GM12872 (cell line): ENCODE results near the gene LMBR1.
A peak's percentile ranks its signal among the peaks of the same experiment; 100 is the strongest.

Experiments used
- TF ChIP-seq, protein P1 (sequence below): IDR thresholded peaks from 3 replicates; pipeline ENCODE4 v1.5.1; 2011; ENCODE audit warnings: low read depth, mild to moderate bottlenecking, low read length, moderate library complexity; ENCODE audit not compliant: insufficient read depth

The LMBR1 gene

DNA sequence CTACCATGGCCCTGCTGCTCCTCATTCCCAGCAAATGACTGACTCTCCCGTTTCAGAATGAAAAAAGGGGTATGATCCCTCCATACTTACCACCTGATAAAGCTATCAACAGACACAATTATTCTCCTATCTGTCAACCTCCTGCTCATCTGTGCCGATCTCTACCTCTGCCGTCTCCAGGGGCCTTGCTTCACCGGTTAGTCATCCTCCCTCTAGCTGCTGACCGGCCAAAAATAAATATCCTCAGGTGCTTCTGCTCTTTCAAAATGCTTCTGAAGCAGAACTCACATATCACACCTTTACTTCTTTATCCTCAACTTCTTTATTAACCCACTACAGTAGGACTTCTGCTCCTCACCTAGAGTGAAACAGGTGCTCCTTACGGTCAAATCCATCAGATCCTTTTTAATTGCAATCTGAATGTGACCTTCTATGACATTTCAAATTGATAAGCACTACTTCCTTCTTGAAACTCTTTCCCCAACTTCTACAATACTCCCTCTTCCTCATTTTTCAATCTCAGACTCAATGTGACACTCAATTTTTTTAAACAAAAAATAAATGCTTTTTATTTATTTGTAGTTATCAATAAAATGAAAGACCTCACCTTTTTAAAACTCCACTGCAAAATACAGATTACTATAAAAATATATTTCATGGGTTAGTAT lies 63.2 kb downstream of the LMBR1 start:
- TF ChIP-seq, protein P1, sequence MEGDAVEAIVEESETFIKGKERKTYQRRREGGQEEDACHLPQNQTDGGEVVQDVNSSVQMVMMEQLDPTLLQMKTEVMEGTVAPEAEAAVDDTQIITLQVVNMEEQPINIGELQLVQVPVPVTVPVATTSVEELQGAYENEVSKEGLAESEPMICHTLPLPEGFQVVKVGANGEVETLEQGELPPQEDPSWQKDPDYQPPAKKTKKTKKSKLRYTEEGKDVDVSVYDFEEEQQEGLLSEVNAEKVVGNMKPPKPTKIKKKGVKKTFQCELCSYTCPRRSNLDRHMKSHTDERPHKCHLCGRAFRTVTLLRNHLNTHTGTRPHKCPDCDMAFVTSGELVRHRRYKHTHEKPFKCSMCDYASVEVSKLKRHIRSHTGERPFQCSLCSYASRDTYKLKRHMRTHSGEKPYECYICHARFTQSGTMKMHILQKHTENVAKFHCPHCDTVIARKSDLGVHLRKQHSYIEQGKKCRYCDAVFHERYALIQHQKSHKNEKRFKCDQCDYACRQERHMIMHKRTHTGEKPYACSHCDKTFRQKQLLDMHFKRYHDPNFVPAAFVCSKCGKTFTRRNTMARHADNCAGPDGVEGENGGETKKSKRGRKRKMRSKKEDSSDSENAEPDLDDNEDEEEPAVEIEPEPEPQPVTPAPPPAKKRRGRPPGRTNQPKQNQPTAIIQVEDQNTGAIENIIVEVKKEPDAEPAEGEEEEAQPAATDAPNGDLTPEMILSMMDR = no peak

DNA sequence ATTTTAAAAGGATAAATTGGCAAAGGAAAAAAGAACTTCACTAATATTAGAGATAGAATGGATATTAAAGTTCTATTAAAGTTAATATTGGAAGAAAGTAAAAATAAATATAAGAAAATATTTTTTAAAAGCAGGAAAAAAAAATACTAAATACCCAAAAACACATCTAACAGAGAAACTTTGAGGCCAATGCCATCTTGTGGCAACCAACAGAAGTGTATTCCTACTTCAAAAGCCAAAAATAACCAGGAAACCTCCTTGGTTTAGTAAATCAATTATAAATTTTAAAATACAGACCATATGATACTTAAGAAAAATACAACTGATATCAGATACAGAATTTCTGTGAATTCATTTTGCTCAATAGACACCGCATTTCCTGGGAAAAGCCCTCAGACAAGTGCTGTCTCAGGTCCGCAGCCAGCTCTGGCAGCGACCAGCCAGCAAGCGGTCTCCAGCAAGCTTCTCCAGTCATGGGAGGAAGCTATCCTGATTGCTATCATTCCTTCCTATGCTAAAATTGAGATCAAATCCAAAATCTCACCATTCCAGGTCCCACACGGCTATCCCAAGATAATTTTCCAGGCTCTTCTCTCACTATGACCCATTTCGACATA lies 65.3 kb downstream of the LMBR1 start:
- TF ChIP-seq, protein P1 = peak; percentile 38; the same call in 2 of the 3 replicates

DNA sequence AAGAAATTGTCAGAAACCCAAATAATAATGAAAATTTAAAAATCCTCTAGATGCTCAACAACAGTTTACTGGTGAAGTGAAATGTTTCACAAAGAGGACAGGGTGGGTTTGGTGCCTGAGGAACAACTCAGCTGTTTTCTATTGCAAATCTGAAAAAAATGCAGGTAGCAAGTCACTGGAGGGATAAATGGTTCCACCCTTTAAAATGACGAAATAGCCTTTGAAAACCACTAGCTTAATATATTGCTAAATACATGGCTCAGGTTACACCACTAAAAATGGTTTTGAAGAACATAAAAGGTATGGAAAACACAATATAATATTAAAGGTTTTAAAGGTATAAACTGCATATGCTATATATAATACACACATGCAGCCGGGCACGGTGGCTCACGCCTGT lies 69.5 kb downstream of the LMBR1 start:
- TF ChIP-seq, protein P1 = no peak

DNA sequence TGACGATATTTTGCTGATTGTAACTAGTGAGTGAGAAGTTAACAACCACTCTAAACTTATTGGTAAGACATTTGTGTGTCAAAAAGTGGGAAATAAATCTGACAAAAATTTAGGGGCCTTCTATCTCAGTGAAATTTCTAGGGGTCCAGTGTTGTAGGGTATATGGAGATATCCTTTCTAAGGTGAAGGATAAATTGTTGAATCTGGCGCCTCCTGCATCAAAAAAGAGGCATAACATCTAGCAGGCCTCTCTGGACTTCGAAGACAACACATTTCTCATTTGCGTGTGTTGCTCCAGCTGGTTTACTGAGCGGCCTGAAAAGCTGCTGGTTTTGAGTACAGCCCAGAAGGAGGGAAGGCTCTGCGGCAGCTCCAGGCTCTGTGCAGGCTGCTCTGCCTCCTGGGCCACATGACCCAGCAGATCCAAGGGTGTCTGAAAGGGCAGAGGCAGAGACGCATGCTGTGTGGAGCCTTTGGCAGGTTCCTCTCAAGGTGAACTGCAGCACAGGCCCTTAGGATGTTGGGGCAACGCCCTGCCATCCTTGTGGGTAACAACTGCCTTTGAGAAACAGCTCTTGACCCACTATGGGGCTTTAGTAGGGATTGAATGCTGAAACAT lies 72.4 kb downstream of the LMBR1 start:
- TF ChIP-seq, protein P1 = peak; percentile 50

DNA sequence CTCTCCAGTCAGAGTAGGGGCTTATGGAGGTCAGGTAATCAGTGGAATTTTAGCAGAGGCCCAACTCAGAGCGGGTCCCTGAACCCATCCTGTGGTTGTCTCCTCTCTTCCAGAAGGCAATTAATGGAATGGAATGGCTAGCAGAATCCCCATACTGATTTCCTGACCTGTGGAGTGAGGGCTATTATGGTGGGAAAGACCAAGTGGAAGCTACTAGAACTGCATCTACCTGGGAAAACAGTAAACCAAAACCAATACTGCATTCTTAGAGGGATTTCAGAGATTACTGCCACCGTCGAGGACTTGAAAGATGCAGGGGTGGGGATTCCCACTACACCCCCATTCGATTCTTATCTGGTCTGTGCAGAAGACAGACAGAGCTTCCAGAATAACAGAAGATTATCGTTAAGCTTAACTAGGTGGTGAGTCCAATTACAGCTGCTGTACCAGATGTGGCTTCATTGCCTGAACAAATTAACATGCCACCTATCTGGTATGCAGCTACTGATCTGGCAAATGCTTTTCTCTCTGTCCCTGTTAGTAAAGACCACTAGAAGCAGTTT lies 73.2 kb downstream of the LMBR1 start:
- TF ChIP-seq, protein P1 = no peak

DNA sequence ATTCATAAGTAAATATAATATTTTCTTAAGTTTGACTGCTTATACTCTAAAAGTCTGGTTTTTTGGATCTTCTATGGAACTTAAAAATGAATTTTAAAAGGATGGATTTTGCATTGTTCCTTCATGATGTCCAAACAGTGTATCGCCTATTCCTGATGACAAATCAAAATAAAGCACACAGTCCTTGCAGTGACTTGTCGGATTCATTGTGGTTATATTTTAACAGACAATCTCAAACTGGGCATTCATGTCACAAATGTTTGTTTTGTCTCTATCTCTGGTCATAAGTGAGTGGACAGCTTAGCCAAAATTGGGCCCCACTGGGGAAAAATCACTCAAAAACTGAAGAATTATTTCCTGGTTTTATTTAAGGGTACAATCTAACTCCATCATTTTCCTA lies 74.8 kb downstream of the LMBR1 start:
- TF ChIP-seq, protein P1 = no peak

DNA sequence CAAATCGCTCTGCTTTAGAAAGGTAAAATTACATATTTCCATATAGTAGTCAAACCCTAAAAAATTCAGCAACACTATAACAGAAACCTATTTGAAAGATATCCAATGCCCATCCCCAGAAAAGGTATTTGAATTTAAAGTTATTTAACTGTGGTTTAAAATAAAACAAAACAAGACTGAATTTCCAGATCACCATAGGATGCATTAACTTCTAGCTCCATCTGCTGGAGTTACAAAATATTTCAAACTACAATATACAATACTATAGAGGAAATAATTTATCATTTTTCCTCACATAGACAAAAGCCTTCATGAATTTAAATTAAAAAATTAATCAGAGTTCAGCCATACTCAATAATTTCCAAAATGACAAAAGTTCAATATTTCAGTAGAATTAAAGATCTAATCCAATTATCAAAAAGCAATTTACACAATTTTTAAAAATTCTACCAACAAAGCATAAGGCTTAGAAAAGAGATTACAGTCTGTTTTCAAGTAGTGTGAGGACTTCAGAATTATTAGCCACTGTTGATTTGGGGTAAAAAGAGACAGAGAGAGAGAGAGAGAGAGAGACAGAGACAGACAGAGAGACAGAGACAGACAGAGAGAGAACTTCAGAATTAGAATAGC lies 75.9 kb downstream of the LMBR1 start:
- TF ChIP-seq, protein P1 = peak; percentile 32; the same call in 2 of the 3 replicates
